Activated CD4-positive, alpha-beta T cell treated with anti-CD3 and anti-CD28 coated beads, Interleukin-2, amount 10 ng/mL, durations not matched to agents 24 days and 14 days (primary cell): ENCODE results near the gene TGFBRAP1. TPM values are rescaled to one million over a fixed set of nuclear protein-coding genes. Genes with fewer than 3 reads are reported as not detected.

ENCODE experiments used
- DNase-seq: peaks from one replicate; pipeline ENCODE4 v3.0.0; 2022
- H3K27ac Mint-ChIP-seq: one replicate; pipeline ENCODE4 v1.8.0; 2022; ENCODE audit warnings: mild to moderate bottlenecking, mixed read lengths
- H3K27me3 Mint-ChIP-seq: one replicate; pipeline ENCODE4 v1.8.0; 2022; ENCODE audit warnings: mixed read lengths
- H3K36me3 Mint-ChIP-seq: one replicate; pipeline ENCODE4 v1.8.0; 2022; ENCODE audit warnings: low read depth, mild to moderate bottlenecking, mixed read lengths
- H3K4me1 Mint-ChIP-seq: one replicate; pipeline ENCODE4 v1.8.0; 2021; ENCODE audit warnings: mixed read lengths
- H3K4me3 Mint-ChIP-seq: one replicate; pipeline ENCODE4 v1.8.0; 2022; ENCODE audit warnings: mild to moderate bottlenecking, moderate library complexity, mixed read lengths
- H3K9me3 Mint-ChIP-seq: one replicate; pipeline ENCODE4 v1.8.0; 2021; ENCODE audit warnings: mixed read lengths
- intact Hi-C: fragments of 100-400 bp; cut with micrococcal nuclease; formaldehyde crosslinking; loops from one replicate; pipeline ENCODE4 v1.15.1; 2023
- total RNA-seq: library from RNA; stranded (reverse); gene quantifications from 2 replicates; pipeline ENCODE4 v1.2.3, GENCODE V29; 2022

Gene TGFBRAP1
- total RNA-seq, 1 donor from 2014 or later, result 26.5 TPM

DNA sequence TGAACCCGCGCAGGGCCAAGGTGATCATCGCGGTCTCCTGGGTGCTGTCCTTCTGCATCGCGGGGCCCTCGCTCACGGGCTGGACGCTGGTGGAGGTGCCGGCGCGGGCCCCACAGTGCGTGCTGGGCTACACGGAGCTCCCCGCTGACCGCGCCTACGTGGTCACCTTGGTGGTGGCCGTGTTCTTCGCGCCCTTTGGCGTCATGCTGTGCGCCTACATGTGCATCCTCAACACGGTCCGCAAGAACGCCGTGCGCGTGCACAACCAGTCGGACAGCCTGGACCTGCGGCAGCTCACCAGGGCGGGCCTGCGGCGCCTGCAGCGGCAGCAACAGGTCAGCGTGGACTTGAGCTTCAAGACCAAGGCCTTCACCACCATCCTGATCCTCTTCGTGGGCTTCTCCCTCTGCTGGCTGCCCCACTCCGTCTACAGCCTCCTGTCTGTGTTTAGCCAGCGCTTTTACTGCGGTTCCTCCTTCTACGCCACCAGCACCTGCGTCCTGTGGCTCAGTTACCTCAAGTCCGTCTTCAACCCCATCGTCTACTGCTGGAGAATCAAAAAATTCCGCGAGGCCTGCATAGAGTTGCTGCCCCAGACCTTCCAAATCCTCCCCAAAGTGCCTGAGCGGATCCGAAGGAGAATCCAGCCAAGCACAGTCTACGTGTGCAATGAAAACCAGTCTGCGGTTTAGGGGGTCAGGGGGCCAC lies 87.1 kb downstream of the TGFBRAP1 start:
- no peaks in the 10 kb centered on the region for H3K9me3 Mint-ChIP-seq
- DNase-seq, result no peak
- H3K4me3 Mint-ChIP-seq, result no peak overlapping the region
- peaks cover 3% of the 10 kb centered on the region for H3K27me3 Mint-ChIP-seq
- H3K4me1 Mint-ChIP-seq, result no peaks in the 10 kb centered on the region
- no peaks in the 10 kb centered on the region for H3K36me3 Mint-ChIP-seq
- H3K27ac Mint-ChIP-seq, result no peak overlapping the region
- intact Hi-C loops, result no loop called here

DNA sequence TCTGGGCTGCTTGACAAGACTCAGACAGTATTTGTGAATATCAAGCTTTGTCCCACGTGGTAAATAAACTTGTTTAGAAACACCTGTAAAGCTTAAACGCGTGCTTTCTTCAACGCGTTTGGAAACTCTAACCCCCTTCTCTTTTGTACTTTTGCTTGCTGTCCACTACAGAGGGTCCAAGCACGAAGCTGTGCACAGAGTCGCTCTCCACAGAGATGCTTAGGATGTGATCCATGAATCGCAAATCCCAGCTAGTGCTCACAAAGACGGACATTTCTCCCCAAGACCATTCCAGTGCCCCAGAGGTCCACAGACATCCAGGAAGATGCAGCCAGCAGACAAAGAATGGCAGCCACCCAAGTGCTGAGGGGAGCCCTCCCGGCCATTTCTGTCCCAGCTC lies 88.1 kb downstream of the TGFBRAP1 start, which contains the start of gene GPR45:
Gene GPR45 (plus strand): TSS at position 301 of the 400 bp plus-strand sequence. CDS start 116 bp downstream, outside the sequence.
- Mint-ChIP-seq H3K27me3 (peaks cover 8% of the 10 kb centered on the region), H3K36me3 (no peaks in the 10 kb centered on the region), H3K9me3 (no peaks in the 10 kb centered on the region), H3K27ac (no peak within 1 kb of the TSS), H3K4me3 (no peak within 1 kb of the TSS), H3K4me1 (no peaks in the 10 kb centered on the region)
- DNase-seq, result no peak
- intact Hi-C loops, result no loop called here

DNA sequence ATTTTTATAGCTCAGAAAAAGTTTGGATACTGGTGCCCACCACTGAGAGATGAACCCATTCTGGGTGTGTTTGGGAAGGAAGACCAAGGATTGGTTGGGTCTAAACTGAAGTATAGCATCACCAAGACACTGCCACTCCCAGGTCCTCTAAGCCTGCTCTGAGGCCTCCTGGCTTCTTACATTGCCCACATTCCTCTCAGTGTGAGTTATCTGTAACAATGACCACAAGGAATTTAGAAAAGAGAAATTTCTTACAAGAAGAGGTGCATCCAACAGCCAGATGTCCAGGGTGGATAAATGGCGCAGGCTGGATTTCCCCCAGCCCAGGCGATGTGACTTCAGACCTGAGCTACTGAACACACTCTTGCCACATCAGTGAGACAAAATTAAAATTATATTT lies 89.6 kb downstream of the TGFBRAP1 start:
- Mint-ChIP-seq H3K36me3 (no peaks in the 10 kb centered on the region), H3K27ac (no peak overlapping the region), H3K27me3 (peaks cover 8% of the 10 kb centered on the region), H3K9me3 (no peaks in the 10 kb centered on the region), H3K4me3 (no peak overlapping the region), H3K4me1 (peaks cover 8% of the 10 kb centered on the region)
- intact Hi-C loops, result no loop called here
- no peak for DNase-seq

DNA sequence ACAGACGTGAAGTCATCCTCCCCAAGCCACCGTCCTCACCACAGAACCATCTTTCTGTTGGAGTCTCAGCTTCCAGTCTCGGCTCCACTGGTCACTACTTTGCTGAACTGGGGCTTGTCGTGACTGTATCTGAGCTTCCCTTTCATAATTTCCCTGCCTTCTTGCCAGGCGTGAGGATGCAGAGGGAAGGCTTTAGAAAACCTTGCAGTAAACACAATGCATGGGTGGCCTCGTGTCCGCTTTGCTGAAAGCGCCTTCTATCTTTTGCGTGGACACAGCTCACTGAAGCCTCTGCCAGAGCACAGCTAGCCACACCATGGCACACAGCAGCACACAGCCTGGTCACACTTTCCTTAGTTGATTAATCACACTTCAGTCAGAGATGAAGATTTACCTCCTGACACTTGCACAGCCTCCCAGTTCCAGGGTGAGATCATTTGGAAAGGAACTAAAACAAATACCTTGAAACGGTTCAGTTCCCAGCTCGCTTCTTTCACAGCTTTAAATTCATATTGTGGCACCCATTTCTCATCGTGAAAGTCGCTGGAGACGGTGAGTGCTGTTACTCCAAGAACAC lies 90.8 kb downstream of the TGFBRAP1 start:
- intact Hi-C loops, result no loop called here
- no peak overlapping the region for H3K4me3 Mint-ChIP-seq
- H3K4me1 Mint-ChIP-seq, result peaks cover 8% of the 10 kb centered on the region
- no peaks in the 10 kb centered on the region for H3K36me3 Mint-ChIP-seq
- no peak for DNase-seq
- H3K27me3 Mint-ChIP-seq, result peaks cover 8% of the 10 kb centered on the region
- H3K9me3 Mint-ChIP-seq, result no peaks in the 10 kb centered on the region
- H3K27ac Mint-ChIP-seq, result no peak overlapping the region

DNA sequence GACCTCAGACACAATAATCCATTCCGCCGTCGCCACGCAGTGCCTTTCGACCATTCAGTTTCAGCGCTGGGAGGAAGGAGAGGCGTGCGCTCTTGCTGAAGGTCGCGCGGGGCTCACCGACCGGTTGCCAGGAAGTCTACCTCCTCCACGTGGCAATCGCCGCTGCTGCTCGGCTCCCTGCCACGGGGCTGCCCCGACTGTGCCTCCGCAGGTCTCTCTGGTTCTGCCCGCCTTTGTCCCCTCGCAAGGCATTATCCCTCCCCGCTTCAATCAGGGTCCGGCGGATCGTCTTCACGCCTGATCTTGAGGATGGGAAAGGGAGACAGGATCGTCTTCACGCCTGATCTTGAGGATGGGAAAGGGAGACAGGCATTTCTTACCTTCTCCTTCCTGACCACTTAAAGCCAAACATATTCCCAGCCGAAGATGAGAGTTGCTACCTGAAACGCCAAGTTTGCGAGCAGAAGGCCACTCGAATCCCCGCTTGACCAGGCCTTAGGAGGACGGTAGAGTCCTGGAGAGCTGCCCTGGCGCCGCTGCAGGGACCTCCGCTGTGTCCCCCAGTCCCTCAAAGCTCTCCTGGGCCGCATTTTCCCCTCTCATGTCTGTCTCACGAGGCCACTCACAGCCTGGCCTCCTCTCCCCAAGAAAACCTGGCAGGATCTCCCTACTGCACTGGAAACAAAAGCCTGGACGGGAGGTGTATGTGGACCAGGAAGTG lies 92.3 kb downstream of the TGFBRAP1 start:
- intact Hi-C loops, result no loop called here
- Mint-ChIP-seq H3K36me3 (no peaks in the 10 kb centered on the region), H3K27ac (no peak overlapping the region), H3K27me3 (peaks cover 8% of the 10 kb centered on the region), H3K4me3 (no peak overlapping the region), H3K4me1 (peaks cover 8% of the 10 kb centered on the region), H3K9me3 (no peaks in the 10 kb centered on the region)
- DNase-seq, result no peak

DNA sequence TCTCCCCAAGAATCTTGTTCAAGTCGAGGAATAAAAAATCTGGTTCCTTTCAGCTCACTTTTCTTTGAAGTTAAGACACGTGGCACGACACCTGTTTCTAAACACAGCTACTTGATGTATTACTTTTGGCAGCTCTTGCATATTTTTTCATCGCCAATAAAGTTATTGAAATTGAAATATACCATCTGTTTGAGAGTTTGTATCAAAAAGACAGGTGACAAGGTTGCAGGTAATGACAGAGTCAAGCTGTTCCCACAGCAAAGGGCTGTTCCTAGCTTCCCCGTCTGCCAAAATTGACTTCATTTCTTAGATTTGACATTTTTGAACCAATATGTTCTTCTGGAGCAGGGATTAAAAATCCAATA lies 93.5 kb downstream of the TGFBRAP1 start:
- intact Hi-C loops, result no loop called here
- Mint-ChIP-seq H3K27ac (no peak overlapping the region), H3K9me3 (no peaks in the 10 kb centered on the region), H3K36me3 (no peaks in the 10 kb centered on the region), H3K4me3 (no peak overlapping the region), H3K4me1 (peaks cover 8% of the 10 kb centered on the region), H3K27me3 (peaks cover 8% of the 10 kb centered on the region)
- no peak for DNase-seq

DNA sequence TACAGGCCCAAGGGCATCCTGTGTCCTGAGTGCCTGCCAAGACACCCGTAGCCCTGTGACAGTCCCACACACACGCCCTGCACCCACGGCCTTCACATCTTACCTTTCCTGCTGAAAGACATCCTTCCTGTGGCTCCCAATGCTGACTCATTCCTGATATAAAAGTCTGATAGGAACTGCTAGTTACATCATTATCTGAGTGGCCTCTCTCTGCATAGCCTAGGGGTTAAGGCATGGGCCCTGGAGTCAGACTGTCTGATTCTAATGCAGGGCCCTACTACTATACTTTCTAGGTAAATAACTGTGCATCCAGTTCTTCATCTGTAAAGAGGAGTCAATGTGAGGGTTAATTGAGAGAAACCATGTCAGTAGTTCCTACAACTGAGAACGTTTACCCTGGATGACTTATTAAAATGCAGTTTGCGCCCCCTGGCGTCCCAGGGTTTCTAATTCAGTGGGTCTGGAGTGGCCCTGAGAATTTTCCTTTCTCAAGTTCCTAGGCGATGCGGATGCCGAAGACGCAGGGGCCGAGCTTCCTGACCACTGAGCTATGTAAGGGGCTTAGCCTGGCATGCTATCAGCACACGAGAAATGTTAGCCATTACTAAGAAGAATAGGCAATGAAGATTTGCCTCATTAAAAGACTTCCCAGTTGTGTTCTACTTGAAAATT lies 94.0 kb downstream of the TGFBRAP1 start:
- H3K27me3 Mint-ChIP-seq, result peaks cover 9% of the 10 kb centered on the region
- H3K4me3 Mint-ChIP-seq, result no peak overlapping the region
- no peaks in the 10 kb centered on the region for H3K36me3 Mint-ChIP-seq
- DNase-seq, result peak; percentile 88
- no peaks in the 10 kb centered on the region for H3K9me3 Mint-ChIP-seq
- intact Hi-C loops, result loop anchor here (1.0 kb wide), 1 partner anchor 121 kb away; no protein-coding TSS in a partner anchor
- no peak overlapping the region for H3K27ac Mint-ChIP-seq
- H3K4me1 Mint-ChIP-seq, result peaks cover 8% of the 10 kb centered on the region

DNA sequence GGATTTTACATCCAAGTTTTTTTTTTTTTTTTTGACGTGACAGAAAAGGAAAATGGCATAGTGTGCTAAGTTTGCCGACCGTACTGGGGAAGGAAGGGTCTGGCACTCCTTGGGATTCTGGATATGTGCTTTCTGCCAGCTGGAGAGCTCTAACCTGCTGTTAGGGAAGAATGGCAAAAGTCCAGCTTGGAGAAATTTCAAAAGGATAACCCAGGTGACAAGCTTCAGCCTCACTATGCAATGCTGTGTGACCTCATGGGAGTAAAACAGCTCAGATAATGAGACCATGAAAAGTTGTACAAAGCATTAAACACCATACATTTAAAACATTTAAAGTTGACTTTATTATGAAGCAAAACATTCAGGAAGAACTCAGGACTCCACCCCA lies 98.3 kb downstream of the TGFBRAP1 start:
- H3K4me3 Mint-ChIP-seq, result no peak overlapping the region
- intact Hi-C loops, result no loop called here
- H3K27ac Mint-ChIP-seq, result no peak overlapping the region
- DNase-seq, result no peak
- peaks cover 8% of the 10 kb centered on the region for H3K4me1 Mint-ChIP-seq
- H3K36me3 Mint-ChIP-seq, result no peaks in the 10 kb centered on the region
- no peaks in the 10 kb centered on the region for H3K9me3 Mint-ChIP-seq
- peaks cover 12% of the 10 kb centered on the region for H3K27me3 Mint-ChIP-seq

DNA sequence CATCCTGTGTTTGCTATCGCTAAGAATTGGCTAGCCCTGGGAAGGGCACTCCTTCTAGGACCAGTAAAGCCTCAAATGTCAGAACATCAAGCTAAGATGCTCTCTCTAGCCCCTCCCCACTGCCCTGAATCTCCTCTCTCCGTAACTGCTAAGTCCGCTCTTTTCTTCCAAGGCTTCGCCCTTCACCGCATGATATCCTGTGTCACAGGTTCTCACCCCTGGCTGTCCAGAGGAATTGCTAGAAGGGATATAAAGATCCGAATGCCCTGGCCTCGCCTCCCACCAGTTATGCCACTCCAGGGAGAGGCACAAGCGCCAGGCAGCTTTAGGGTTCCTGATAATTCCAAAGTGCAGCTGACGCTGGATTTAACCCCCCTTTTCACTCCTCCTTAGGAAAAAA lies 105.1 kb downstream of the TGFBRAP1 start:
- no peaks in the 10 kb centered on the region for H3K4me1 Mint-ChIP-seq
- peak; percentile 22 for DNase-seq
- intact Hi-C loops, result no loop called here
- no peaks in the 10 kb centered on the region for H3K36me3 Mint-ChIP-seq
- H3K27ac Mint-ChIP-seq, result no peak overlapping the region
- H3K4me3 Mint-ChIP-seq, result no peak overlapping the region
- no peaks in the 10 kb centered on the region for H3K9me3 Mint-ChIP-seq
- peaks cover 21% of the 10 kb centered on the region for H3K27me3 Mint-ChIP-seq

DNA sequence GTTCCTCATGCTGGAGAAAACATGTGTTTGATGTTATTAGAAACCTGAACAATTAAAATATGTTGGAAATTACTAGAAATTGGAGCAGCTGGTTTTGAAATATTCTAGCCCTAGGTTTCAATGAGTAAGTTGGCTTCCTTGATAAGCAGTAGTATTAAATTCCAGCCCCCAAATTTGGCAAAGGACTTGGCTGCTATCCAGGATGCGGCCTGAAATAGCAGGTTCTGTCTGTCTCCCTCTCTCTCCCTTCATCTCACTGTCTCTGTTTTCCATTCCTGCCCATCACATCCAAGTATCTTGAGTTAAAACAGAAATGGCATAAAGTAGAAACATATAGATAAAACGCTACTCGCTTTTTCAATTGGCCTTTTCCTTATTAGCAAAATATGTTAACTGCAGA lies 108.9 kb downstream of the TGFBRAP1 start:
- H3K36me3 Mint-ChIP-seq, result no peaks in the 10 kb centered on the region
- no peak for DNase-seq
- no peaks in the 10 kb centered on the region for H3K9me3 Mint-ChIP-seq
- no peak overlapping the region for H3K4me3 Mint-ChIP-seq
- no peaks in the 10 kb centered on the region for H3K4me1 Mint-ChIP-seq
- H3K27me3 Mint-ChIP-seq, result peaks cover 11% of the 10 kb centered on the region
- no peak overlapping the region for H3K27ac Mint-ChIP-seq
- intact Hi-C loops, result no loop called here

DNA sequence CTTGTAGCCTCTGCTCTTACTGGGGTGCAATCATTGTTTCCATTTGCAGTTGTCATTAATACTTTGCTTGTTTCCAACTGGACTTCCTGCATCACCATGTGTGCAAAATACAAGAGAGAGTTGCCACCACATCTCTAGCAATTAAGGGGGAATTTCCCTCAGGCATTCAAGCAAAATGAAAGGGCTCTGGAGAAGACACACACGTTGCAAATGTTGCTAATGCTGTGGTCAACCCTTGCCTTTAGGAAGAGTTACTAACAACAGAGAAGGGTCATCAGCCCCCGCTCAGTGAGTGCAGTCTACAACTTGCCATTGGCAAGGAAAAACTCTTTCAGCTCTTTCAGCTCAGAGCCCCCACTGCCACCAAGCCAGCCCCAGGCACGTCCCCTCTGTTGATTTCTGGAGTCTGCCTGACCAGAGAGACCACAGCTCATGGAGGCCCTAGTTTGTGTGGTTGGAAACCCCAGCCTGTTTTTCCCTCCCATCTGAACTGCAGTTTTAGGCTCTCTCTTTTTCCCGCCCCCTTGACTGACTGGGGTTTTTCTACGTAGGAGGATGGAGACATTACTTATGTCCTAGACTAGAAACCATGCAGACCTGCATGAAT lies 113.8 kb downstream of the TGFBRAP1 start:
- H3K4me1 Mint-ChIP-seq, result peaks cover 2% of the 10 kb centered on the region
- H3K36me3 Mint-ChIP-seq, result no peaks in the 10 kb centered on the region
- no peak overlapping the region for H3K27ac Mint-ChIP-seq
- no peaks in the 10 kb centered on the region for H3K9me3 Mint-ChIP-seq
- H3K4me3 Mint-ChIP-seq, result no peak overlapping the region
- peak; percentile 37 for DNase-seq
- peaks cover 5% of the 10 kb centered on the region for H3K27me3 Mint-ChIP-seq
- intact Hi-C loops, result no loop called here
